Vagina (tissue), 2 donors: ENCODE results near the gene RHBDD1.

Experiments
- CTCF ChIP-seq, 3 experiments: fragments of 450-650 bp in 2 of 3; fragments of 200-600 bp in 1 of 3; sonication (generic) in 1 of 3; IDR thresholded peaks; one replicate each; pipeline ENCODE4 v1.5.1; 2017 to 2019; ENCODE audit warnings: antibody characterized with exemption in 3 of 3, mild to moderate bottlenecking in 2 of 3, moderate library complexity in 2 of 3
- POLR2A ChIP-seq, 2 donors: fragments of 450-650 bp; IDR thresholded peaks; one replicate each; pipeline ENCODE4 v1.6.1; 2017; ENCODE audit warnings: antibody characterized with exemption in 2 of 2, mild to moderate bottlenecking in 2 of 2, moderate library complexity in 2 of 2
- POLR2AphosphoS5 ChIP-seq, 2 donors: sonication (generic); formaldehyde crosslinking; IDR thresholded peaks; one replicate each; pipeline ENCODE4 v1.9.0; 2017; ENCODE audit warnings: antibody characterized with exemption in 2 of 2, mild to moderate bottlenecking in 2 of 2, low read depth in 1 of 2; ENCODE audit not compliant: insufficient read depth in 1 of 2

- TF ChIP-seq CTCF (IDR thresholded peaks at IDR 0.05) = no peak
- TF ChIP-seq POLR2AphosphoS5 (IDR thresholded peaks at IDR 0.05; ENCODE audit: insufficient read depth in 1 of 2, low read depth in 1 of 2) = no peak
- no peak for TF ChIP-seq POLR2A (IDR thresholded peaks at IDR 0.05)
These were observed 39.8 kb downstream of the RHBDD1 start for GRCh38 chr2:226875438-226876225.
